Cerebellar nuclear complex (tissue), 1 donor: ENCODE data around the gene LRP5.
A peak's percentile ranks its signal among the peaks of the same experiment; 100 is the strongest.
"Not testable (repeated sequence)": the region's sequence is repeated elsewhere in the genome, so short reads cannot be mapped to it uniquely, and the experiment has no call there.

Experiments used
- DNase-seq, 2 experiments: peaks; one replicate each; lab custom pipeline; 2025; lab: John Stamatoyannopoulos, UW

The LRP5 gene

GRCh38 chr11:68444566-68444965, 132.2 kb downstream of the LRP5 start:
- DNase-seq: no peak

GRCh38 chr11:68445531-68446035, 133.2 kb downstream of the LRP5 start:
- DNase-seq: no peak

- no peak for DNase-seq
These were observed 133.8 kb downstream of the LRP5 start for GRCh38 chr11:68446046-68446725.

- DNase-seq: peak in 1 of 2 experiments; percentile 9
These were observed 134.8 kb downstream of the LRP5 start for GRCh38 chr11:68447015-68447801.

GRCh38 chr11:68447914-68448313, 135.5 kb downstream of the LRP5 start:
- DNase-seq: not testable (repeated sequence)

GRCh38 chr11:68448604-68449011, 136.2 kb downstream of the LRP5 start:
- DNase-seq: no peak

GRCh38 chr11:68449951-68450350, 137.6 kb downstream of the LRP5 start:
- no peak for DNase-seq

GRCh38 chr11:68450711-68451110, 138.3 kb downstream of the LRP5 start:
- no peak for DNase-seq

GRCh38 chr11:68454767-68455166, 142.4 kb downstream of the LRP5 start:
- DNase-seq: no peak

GRCh38 chr11:68455485-68455884, 143.1 kb downstream of the LRP5 start:
- DNase-seq: no peak

GRCh38 chr11:68457216-68457897, 145.0 kb downstream of the LRP5 start:
- DNase-seq: no peak

GRCh38 chr11:68457898-68458249, 145.5 kb downstream of the LRP5 start:
- DNase-seq: no peak

GRCh38 chr11:68458340-68458739, 145.9 kb downstream of the LRP5 start:
- DNase-seq: not testable (repeated sequence)

- DNase-seq: peak; percentile 95 to 100
These were observed 147.7 kb downstream of the LRP5 start for GRCh38 chr11:68459886-68460740.

GRCh38 chr11:68460741-68461574, 148.6 kb downstream of the LRP5 start, which contains the start of gene PPP6R3:
Gene PPP6R3 (plus strand): TSS chr11:68460752. CDS start chr11:68537665, 76,913 bp downstream.
- no peak for DNase-seq

GRCh38 chr11:68461575-68461917, 149.2 kb downstream of the LRP5 start:
- no peak for DNase-seq

- no peak for DNase-seq
These were observed 151.3 kb downstream of the LRP5 start for GRCh38 chr11:68463714-68464113.

- DNase-seq: no peak
These were observed 154.9 kb downstream of the LRP5 start for GRCh38 chr11:68467201-68467834.

- DNase-seq: no peak
These were observed 155.9 kb downstream of the LRP5 start for GRCh38 chr11:68468217-68468828.

- DNase-seq: no peak
These were observed 156.7 kb downstream of the LRP5 start for GRCh38 chr11:68469122-68469521.
